Right hindlimb (tissue), 1 donor: Measurements from ENCODE around the gene ID3.

Experiments used
- DNase-seq: peaks from one replicate; pipeline ENCODE4 v3.0.0-alpha.2; 2018

The ID3 gene

DNA sequence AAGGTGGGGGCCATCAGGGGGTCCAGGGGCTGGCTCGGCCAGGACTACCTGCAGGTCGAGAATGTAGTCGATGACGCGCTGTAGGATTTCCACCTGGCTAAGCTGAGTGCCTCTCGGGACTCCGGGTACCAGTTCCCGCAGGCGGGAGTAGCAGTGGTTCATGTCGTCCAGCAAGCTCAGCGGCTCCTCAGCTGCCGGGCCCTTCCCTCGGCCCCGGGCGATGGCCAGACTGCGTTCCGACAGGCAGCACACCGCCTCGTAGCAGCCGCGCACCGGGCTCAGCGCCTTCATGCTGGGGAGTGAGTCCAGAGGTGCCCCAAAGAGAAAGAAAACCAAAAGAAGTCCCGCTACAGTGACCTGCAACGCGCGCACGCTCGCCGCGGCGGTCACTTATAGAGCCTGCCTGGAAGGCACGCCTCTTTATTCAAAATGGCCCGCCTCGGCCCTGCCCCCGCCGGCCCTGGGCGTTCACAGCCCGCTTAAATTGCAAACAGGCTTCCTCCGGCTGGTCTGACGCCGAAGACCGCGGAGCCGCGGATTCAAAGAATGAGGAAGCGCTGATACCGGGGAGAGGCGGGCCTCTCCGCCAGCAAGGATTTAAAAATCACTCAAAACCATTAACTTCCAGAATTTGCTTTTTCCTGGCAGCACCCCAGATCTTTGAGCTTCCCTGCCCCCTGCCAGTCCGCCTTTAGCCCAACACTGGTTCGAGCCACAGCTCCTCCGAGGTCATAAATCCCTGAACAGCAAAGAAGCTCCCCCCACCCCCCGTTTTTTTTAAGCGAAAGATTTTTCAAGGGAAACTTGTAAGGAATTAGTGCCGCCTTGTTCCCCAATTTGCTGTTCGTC is at the start of gene ID3:
Gene ID3 (minus strand): TSS at position 366 of the 849 bp plus-strand sequence. CDS start 75 bp downstream, at position 291.
- DNase-seq: peak; percentile 99

- DNase-seq: no peak
Measured at GRCh38 chr1:23607944-23608343, 48.6 kb upstream of the ID3 start.

GRCh38 chr1:23601968-23602876 is 42.9 kb upstream of the ID3 start:
- DNase-seq: no peak

GRCh38 chr1:23601135-23601967 is 42.0 kb upstream of the ID3 start:
- DNase-seq: no peak

GRCh38 chr1:23600283-23600682 is 41.0 kb upstream of the ID3 start:
- DNase-seq: no peak

DNA sequence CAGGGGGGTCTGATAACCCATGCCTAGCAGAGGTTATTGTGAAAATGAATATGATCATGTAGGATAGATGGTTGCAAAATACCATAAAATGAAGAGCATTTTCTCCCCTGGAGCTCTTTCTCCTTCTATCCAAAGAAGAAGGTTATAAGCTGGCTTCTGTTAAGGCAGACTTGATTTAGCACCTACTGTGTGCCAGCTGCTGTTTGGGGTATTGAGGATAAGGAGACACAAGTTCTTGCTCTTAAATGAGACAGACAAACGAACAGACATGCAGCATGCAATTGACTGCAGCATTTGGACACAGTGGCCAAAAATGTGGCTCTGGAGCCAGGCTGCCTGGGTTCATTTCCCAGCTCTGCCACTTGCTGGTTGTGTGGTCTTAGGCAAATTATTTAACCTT is 39.8 kb upstream of the ID3 start:
- DNase-seq: no peak

- peak; percentile 48 for DNase-seq
Measured at GRCh38 chr1:23598424-23598823, 39.1 kb upstream of the ID3 start.

- no peak for DNase-seq
Measured at GRCh38 chr1:23597635-23598388, 38.5 kb upstream of the ID3 start.

DNA sequence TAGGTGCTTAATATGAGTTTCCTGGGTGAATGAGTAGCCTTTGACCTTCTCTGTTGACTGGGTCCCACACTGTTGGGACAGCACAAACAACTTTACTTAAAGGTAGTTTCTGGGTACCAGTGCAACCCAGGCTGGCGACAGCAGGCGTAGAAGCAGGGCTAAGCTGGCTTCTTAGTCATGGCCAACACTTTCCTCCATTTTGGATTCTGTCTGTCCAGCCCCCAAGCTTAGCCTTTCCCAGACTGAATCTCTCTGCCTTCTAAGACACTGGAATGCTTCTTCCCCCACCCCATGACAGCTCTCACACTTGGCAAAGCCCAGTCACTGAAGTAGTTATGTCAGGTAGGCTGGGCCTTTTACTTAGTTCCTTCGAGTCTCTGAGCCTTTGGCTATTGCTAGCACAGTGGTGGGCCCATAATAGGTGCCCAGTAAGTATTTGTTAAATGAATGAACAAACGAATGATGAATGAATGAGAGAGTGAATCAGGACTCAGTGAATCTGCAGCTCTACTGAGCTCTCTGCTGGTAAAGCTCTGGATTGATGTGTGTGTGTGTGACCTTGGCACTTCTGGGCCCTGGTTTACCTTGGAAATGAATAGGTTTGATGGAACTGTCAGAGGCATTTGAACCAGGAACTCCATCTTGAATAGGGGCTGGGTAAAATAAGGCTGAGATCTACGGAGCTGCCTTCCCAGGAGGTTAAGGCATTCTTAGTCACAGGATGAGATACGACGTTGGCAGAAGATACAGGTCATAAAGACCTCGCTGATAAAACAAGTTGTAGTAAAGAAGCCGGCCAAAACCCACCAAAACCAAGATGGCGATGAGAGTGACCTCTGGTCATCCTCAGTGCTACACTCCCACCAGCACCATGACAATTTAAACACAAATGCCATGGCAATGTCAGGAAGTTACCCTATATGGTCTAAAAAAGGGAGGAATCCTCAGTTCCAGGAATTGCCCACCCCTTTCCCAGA is 37.4 kb upstream of the ID3 start:
- no peak for DNase-seq

- DNase-seq: no peak
Measured at GRCh38 chr1:23594927-23595353, 35.6 kb upstream of the ID3 start.

DNA sequence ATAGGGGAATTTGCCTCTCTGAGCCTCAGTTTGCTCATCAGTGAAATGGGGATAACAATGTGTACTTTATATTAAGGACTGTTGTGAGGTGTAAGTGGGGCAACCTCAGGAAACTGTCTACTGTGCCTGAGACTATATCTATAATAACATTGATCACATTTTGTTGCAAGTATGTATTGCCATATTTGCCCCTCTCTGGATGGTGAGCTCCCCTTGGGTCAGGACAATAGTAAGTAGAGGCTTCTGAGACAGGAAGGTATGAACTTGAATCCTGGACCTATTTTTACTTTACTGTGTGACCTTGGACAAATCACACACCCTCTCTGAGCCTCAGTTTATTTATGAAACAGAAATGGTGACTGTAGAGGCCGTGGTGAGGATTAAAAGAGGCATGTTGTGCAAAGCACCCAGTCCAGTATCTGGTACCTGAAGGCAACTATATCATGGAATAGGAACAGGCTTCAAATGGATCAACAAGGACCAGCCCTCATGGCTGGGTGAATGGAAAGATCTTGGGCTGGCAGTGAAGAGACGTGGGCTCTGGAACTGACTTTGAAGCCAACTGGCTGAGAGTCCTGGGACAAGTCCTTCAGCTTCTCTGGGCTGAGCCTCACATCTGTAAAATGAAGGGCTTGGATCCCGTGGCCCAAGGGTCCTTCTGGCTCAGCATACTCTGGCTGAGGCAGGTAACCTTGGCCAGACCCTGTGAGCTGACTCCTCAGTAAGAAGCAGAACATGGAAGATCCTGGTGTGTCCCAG is 35.0 kb upstream of the ID3 start:
- DNase-seq: peak; percentile 45

DNA sequence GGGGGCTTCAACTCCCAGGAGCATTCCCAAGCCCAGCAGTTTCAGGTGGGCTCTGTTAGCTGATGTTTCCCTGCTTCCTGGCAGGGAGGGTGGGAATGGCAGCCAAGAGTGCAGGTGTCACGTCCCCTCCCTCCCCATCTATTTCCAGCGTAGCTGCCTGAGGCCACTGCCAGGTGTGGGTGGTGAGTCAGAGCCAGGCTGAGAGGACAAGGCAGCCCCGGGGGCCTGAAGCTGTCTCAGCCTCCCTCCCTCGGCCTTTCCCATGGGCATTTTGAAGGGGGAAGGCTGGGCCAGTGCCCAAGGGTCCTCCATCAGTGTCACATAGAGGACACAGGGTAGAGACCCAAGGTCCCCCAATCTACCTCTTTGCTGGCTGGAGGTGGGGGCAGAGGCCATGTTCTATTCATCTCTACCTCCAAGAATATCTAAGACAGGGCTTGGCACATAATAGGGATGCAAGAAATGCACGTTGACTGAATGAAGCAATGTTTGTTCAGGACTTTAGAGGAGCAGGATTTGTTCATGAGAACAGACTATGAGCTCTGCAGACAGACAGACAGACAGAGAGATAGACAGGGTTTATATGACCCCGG is 34.4 kb upstream of the ID3 start:
- peak; percentile 58 for DNase-seq

DNA sequence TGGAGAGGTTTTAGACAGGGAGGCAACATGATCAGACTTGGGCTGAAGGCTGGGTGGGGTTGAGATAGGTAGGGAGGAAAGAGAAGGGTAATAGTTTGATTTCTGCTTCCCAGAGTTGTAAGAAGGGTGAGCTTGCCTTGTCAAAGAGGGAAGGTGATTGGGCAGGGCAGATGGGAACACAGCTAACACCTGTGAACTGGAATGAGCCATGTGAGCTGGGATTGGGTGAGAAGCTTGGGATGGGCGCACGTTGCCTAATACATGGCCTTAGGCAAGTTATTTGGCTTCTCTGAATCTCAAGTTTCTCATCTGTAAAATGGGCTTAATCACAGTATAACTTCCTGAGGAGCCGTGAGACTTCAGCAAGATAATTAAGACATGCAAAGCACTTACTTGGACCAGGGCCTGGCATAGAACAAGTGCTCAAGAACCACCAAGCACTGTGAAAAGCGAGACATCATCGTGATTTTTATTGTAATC is 33.8 kb upstream of the ID3 start:
- no peak for DNase-seq

GRCh38 chr1:23592209-23592892 is 33.0 kb upstream of the ID3 start:
- no peak for DNase-seq

DNA sequence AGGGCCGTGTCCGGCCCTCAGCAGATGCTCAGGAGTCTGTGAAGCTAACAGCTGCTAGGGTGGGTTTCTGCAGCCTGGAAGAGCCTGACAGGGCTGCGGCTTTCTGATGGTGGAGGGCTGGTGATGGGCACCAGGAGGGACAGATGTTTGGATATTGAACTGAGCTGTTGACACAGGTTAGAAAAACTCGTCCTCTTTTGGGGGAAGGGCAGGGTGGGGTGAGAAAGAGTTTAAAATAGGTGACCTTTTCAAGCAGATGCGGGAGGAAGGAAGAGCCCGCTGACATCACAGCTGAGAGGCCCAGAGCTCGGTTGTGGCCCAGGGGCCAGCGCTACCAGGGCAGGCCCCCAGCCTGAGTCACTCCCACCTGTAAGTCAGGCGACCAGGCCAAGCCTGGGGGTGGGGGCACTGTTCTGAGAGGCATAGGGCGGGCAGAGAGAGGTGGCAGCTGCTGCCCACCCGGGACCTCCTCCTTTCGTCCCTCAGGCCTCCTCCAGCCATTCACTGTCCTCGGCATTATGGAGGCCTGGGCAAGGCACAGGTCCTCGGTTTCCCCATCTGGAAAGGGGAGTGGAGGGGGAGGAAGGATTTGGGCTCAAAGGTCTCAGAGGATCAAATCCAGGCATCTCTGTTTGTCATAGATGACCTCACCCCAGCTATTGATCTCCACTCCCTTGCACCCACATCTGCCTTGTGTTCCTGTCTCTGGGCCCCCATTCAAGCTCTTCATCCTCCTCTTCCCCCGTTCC is 32.3 kb upstream of the ID3 start:
- no peak for DNase-seq

DNA sequence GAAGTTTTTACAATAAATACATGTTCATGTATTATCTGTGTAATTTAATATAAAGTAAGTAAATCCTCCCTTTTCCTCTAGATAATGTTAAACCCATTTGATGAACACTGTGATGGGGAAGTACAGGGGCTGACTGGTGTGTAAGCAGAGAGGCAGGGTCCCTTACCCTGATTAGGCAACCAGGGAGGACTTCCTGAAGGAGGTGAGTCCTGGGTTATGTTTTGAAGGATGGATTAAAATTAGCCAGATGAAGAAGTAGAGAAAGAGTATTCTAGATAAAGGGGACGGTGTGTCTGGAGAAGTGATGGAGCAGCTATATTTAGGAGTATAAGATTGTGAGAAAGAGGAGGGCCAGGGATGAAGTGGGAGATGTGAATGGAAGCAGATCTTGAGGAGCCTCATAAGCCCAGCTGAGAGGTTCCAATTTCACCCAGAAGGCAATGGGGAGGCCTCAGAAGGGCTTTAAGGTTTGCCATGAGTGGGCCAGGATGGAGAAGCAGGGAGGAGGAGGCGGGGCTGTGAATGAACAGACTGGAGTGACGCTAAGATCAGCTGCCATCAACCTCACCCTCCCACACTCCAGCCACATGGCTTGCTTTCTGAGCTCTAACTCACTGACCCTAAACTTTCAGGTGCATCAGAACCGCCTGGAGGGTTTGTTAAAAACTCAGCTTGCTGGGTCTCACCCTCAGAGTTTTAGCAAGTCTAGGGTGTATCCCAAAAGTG is 30.9 kb upstream of the ID3 start:
- no peak for DNase-seq

GRCh38 chr1:23589585-23589986 is 30.3 kb upstream of the ID3 start:
- peak; percentile 65 for DNase-seq
